ENCODE data around the gene MYL7.

GRCh38 chr7:44132039-44132438 is 9.1 kb downstream of the MYL7 start:
- TF ChIP-seq CTCF (IDR thresholded peaks at IDR 0.05), result no peak
- no peak for TF ChIP-seq POLR2AphosphoS5 (IDR thresholded peaks at IDR 0.05)
- no peak for TF ChIP-seq POLR2A (IDR thresholded peaks at IDR 0.05)
- TF ChIP-seq EP300 (IDR thresholded peaks at IDR 0.05), result no peak

Measured in gastroesophageal sphincter (tissue), 3 donors.